NCI-H460 (cell line): ENCODE results near the gene LMNB1. TPM values are rescaled to one million over a fixed set of nuclear protein-coding genes. Genes with fewer than 3 reads are reported as not detected.
"Not testable (repeated sequence)": the region's sequence is repeated elsewhere in the genome, so short reads cannot be mapped to it uniquely, and the experiment has no call there.

Experiments used
- DNase-seq: peaks from one replicate; pipeline ENCODE4 v3.0.0-alpha.2; 2016; ENCODE audit warnings: low read depth; ENCODE audit errors: extremely low read depth
- total RNA-seq: library from RNA; depleted of rRNA; stranded (reverse); fragments of >200 nt; shearing (Covaris generic); gene quantifications from 2 replicates; pipeline ENCODE4 v1.2.3, GENCODE V29; 2014

Gene LMNB1
- total RNA-seq, 1 experiment from 2014 or later: 67.1 TPM

DNA sequence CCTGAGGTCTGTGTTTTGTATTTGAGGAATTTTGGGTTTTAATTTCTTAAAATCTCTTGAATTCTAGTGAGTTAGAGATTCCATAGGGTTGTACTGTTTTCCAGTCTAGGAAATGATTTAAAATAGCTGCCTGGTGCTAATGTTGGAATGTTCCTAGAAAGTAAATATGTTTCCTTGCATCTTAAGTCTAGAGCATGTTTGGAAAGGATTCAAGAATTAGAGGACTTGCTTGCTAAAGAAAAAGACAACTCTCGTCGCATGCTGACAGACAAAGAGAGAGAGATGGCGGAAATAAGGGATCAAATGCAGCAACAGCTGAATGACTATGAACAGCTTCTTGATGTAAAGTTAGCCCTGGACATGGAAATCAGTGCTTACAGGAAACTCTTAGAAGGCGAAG lies 41.8 kb downstream of the LMNB1 start:
- no peak for DNase-seq

DNA sequence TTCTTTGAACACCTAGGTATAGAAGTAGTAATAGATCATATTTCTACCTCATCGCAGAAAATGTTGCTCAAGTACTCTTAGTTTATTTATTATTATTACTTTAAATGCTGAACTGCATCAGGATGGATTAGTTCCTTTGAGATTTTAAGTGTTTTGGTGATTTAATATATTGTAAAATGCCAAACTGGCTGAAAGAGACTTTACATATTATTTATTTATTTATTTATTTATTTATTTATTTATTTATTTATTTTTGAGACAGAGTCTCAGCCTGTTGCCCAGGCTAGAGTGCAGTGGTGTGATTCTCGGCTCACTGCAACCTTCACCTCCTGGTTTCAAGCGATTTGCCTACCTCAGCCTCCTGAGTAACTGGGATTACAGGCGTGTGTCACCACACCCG lies 42.3 kb downstream of the LMNB1 start:
- DNase-seq: no peak

DNA sequence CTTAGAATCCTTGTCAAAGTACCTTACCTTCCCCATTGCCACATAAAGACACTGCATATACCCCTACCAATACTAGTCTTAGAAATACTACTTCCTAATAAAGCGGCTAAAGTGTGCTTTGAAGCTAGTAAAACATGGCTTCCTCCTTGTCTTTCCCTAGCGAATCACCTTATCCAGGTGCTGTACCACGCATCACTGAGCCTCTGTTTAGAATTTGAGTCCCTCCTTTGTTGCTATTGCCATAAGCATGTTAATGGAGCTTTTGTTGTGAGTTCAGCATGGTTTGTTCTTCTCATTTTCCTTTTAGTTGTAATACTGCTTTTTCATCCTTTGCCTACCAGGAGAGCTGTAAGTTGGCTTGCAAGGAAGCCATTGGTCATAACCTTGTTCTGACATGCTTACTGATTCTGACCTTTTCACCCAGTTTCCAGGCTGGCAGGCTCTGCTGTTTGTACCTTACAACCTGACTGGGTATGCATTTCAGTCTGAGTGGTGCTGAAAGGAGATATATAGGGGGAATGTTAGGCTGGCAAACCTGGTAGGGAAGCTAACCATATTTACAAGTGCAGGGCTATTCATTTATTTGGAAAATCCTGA lies 49.8 kb downstream of the LMNB1 start:
- no peak for DNase-seq

DNA sequence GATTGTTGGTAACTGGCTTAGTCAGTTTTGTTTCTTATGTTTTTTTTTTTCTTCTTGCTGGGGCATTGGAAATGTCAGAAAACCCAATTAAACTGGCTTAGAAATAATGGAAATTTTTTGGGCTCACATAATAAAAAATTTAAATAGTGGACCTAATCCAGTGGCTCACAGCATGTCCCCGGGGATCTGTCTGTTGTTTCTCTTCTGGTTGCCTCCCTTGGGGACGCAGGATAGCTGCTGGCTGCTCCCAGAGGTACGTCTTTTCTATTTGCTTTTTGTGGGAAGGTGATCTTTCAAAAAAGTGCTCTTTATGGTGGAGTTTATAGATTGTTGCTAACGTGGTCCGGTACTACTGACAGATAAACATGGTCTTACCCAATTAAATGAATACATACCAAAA lies 52.2 kb downstream of the LMNB1 start:
- DNase-seq: no peak

DNA sequence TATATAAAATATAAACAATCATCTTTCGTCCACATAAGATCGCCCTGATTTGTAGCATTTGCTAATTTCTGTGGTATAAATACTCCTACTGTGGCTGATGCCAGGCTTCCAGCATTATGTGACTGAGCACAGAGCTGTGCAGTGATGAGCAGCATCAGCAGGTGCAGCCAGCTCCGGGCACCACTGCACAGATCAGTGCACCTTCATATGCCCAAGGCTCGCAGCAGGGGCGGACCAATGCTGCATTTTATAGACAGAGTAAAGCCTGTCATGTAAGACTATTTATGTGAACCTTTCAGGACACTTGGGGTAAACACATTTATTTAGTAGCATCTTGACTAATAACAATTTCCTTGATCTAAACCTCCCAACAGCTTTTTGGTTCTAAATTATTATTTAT lies 53.1 kb downstream of the LMNB1 start:
- DNase-seq: no peak

DNA sequence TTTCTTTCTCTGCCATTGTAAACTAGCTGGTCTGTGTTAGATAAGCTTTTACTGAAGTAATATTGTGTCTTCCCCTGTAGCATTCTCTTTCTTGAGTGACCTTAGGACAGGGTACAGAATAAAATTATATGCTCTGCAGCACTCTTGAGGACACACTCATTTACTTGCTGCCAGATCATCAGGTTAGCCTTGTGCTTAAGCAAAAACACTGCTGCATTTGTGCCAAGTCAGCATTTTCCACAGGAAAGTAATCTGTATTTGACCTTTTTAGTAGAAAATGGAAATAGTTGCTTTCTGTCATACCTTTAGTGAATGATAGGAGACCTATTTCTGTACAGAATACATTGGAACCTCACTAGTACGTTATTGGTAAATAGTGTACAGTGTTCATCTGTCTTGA lies 54.2 kb downstream of the LMNB1 start:
- no peak for DNase-seq

DNA sequence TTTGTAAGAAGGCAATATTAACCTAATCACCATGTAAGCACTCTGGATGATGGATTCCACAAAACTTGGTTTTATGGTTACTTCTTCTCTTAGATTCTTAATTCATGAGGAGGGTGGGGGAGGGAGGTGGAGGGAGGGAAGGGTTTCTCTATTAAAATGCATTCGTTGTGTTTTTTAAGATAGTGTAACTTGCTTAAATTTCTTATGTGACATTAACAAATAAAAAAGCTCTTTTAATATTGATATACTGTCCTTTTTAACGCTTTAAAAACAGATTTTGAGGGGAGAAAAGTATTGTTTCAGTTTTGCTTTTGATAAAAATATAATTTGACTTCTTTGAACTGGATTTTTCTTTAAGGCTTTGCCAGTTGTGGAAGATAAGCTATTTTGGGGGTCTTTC lies 59.8 kb downstream of the LMNB1 start:
- DNase-seq: no peak

DNA sequence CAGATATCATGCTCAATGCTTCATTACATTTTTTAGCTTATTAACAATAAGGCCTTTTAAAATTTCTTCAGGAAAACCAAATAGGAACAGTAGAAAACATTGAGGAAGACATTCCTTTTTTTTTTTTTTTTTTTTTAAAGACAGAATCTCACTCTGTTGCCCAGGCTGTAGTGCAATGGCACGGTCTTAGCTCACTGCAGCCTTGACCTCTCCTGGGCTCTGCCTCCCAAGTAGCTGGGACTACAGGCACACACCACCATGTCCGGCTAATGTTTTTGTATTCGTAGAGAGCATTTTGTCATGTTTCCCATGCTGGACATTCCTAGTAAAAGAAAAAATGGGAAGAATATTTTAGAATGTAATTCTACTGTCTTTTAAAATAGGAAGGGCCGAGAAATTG lies 60.3 kb downstream of the LMNB1 start:
- no peak for DNase-seq

DNA sequence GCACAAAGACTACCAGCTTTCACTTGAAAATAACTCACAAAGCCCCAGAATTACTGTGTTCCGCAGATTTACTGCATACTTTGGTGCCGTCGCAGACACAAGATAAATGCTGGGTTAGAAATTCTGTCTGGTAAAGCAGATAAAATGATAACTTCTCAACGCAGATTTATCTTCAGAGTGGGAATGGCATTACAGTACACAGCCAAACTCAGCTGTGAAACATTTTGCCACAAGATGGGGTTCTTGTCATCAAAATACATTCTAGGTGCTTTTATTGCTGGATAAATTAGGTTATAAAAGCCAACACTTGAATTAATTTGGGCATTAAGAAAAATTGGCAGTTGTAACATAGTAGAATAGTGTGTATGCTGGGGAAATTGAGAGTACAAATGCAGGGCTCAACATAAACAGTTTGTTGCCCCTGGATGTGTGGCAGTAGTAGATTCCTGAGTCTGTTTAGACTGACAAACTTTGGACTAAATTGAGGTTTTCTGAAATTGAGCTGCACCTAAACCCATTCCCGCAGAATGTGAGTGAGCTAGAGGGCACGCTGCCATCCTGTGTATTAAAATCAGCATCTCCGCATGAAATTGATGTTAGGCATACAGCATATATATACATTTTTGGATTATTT lies 61.1 kb downstream of the LMNB1 start:
- no peak for DNase-seq

DNA sequence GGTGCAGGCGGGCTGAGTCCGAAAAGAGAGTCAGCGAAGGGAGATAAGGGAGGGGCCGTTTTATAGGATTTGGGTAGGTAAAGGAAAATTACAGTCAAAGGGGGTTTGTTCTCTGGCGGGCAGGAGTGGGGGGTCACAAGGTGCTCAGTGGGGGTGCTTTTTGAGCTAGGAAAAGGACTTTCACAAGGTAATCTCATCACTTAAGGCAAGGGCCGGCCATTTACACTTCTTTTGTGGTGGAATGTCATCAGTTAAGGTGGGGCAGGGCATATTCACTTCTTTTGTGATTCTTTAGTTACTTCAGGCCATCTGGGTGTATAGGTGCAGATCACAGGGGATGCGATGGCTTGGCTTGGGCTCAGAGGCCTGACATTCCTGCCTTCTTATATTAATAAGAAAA lies 62.5 kb downstream of the LMNB1 start:
- DNase-seq: not testable (repeated sequence)

DNA sequence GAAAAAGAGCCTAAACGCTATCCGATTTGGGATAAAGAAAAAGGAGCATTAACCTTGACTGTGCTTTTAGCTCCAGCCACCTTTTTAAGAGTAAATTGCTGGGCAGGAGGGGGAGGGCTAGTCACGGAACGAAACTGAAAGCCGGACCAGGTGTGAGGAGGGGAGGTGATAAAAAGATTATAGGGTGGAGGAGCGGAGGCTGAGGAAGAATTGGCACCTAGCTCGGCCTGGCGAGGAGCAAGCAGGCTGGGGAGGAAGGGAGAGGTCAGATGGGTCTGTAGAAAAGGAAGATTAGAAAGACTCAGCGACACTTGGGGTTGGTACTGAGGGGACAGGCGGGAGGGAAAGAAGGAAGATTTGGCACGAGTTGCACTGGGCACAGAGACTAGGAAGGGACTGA lies 66.4 kb downstream of the LMNB1 start:
- DNase-seq: not testable (repeated sequence)

DNA sequence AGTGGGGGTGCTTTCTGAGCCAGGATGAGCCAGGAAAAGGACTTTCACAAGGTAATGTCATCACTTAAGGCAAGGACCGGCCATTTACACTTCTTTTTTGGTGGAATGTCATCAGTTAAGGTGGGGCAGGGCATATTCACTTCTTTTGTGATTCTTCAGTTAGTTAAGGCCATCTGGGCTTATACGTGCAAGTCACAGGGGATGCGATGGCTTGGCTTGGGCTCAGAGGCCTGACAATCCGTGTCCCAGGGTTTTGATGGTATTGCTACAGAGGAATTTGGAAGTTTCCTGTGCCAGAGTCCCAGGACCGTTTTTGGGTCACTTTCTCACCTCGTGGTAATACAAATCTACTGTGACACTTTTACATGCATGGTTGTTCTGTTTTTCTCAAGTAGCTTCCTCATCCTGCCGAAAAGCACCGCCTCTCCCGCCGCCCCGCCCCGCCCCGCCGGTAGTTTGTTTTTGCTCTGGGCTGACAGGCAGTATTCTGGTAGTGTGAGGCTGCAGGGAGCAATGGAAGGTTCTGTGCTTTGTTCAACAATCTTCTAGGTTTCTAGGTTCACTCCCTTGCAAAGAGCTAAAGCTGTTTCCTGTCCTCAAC lies 68.6 kb downstream of the LMNB1 start:
- DNase-seq: not testable (repeated sequence)

DNA sequence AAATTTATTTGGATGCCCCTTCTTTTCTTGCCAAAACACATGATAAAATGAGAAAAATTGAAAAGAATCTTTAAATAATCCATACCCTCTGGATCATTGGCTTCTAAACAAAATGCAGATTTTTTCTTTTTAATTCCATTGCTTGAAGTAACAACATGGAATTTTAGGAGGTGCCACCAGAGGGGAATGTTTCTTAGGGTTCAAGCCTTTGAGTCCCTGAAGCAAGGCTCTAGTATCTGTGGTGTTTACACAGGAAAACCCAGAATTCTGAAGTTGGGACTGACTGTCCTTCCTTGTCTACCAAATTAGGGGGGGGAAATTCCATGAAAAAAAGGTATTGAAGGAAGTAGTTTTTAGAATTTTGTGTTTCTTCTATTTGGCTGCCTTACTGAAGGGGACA lies 69.4 kb downstream of the LMNB1 start:
- DNase-seq: no peak

DNA sequence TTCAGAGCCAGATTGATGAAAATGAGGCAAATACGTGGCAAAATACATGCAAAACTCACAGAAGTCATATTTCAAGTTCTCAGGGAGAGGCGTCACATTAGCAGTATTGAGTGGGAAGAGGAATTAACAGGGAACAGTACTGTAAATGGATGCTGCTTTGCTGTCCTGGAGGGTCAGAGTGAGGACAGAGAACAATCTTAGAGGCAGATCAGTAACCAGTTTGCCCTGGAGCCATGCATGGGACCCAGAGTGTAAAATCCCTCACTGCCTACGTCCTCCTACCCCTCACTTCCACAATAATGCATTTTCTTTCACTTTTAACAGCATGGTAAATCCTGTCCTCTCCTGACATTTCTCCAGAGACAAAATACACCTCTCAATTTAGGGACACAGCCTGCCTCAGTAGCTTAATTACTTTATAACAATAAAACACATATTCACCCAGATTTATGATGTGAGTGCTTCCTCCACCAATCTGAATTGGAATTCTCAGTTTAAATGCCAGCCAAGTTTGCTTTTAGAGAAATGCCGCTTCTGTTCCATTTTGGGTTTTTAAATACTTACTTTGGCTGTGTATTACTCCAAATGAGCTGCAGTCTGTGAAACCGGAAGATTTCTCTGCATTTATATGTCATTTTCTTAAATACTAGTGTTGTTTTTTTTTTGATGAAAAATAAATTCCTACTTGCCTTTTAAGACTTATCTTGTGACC lies 70.0 kb downstream of the LMNB1 start:
- no peak for DNase-seq

DNA sequence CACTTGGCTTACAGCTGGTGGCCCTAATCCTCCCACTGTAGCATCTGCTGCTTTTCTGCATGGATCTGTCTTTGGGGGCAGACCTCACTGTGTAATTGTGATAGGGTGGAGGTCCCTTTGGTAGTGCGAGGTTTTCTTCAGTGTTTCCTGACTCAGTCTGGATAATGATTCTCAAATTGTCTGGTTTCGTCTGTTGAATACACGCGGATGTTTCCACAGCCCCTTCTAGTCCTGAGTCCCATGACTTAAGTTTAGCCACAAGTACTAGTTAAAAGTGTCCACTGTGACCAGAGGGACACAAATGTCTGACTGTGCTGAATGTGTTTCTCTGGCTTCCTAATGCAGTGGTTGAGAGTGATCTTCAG lies 70.5 kb downstream of the LMNB1 start:
- DNase-seq: no peak

DNA sequence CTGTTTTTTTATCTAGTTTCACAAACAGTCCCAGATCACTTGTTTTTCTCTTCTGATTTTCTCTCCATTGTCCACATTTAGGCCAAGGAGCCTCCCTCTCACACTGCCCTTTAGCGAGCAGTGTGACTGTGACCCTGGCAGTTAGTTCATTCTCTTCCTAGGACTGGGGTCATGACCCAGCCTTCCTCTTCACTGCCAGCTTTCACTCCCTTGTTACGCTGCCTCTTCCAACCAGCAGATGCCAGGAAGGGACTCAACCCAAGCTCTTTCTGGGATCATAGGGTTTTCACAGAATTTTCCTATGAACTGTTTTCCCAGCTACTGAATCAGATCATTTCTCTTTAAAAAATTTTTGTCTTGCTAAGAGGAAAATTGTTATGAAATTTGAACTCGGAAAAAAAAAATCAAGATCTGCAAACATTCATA lies 70.9 kb downstream of the LMNB1 start:
- DNase-seq: no peak

DNA sequence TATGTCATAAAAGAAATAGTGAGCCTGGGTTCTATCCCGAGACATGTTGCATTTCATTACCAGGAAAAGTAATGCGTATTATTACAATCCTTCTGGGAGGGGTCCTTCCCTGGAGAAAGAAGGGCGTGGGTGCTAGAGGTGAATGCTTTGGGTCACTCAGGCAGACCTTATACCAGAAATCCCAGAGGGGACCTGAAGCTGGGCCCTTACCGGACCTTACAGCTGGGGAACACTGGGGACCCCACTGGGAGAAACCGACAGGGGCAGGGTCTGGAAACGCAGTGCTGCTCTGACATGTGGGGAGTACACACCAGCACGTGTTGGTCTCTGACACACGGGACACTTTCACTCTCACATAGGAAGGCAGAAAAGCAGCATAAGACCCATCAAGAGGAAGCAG lies 71.3 kb downstream of the LMNB1 start:
- no peak for DNase-seq

DNA sequence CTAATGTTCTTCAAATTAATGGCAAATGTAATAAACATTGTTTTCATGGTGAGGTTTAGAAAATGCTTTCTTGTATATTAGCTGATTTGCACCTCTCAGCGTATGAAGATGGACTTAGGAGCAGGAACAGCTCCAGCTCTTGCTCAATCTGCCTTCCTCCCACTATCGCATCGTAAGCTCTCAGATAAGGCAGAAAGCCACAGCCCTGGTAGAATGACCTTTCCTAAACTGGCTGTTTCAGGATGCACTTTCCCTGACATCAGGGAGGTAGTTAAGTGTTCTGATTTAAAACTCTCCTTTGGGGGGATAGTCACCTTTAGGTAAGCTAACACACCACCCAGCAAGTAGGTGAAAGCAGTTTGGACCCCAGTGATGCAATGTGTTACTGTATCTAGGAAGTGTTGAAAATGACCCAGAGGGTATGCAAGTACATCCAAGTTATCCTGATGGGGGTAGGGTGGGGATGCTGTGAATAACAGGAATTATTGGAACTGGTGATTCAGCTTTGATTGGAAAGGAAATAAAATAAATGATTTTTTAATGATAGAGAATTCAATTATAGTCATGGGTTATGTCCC lies 72.3 kb downstream of the LMNB1 start:
- DNase-seq: no peak

DNA sequence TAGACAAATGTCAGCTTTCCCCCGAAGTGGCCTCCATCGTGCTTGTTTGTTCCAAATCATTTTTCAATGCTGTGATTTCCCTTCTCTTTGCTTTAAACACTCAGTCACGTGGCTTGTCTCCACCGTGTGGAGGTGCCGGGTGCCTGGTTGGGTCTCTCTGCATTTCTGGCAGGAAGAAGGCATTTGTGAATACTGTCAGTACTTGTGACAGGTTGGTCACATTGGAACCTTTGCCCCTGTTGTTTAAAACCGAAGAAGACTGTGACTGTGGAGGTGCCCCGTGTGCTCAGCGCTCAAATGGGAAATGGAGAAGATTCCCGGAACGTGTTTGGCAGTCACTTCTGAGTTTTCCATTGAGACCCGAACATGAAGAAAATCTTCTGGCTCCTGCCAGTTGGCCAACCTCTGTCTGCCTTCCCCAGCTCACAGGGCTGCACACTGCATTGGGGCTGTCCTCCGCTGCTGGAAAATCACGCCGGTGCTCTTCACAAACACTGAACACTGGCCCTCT lies 74.6 kb downstream of the LMNB1 start:
- DNase-seq: no peak

DNA sequence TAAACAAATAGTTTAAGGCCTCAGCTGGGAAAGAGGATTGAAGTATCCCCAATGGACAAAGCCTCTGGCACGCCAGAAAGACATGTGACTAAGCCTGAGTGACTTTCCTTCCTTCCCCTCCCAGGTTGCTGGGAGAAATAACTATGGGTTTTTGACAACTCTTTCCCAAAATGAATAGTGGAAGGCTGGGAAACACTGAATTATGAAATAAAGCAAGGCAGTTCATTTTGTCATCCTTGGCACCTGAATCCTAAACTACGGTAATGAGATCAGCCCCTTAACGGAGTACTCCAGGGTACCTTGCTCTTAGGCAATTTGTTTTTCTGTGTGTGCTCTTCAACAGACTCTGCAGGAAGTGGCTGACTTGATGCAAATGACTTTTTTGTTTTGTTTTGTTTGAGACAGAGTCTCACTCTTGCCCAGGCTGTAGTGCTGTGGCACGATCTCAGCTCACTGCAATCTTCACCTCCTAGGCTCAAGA lies 75.2 kb downstream of the LMNB1 start:
- DNase-seq: no peak

DNA sequence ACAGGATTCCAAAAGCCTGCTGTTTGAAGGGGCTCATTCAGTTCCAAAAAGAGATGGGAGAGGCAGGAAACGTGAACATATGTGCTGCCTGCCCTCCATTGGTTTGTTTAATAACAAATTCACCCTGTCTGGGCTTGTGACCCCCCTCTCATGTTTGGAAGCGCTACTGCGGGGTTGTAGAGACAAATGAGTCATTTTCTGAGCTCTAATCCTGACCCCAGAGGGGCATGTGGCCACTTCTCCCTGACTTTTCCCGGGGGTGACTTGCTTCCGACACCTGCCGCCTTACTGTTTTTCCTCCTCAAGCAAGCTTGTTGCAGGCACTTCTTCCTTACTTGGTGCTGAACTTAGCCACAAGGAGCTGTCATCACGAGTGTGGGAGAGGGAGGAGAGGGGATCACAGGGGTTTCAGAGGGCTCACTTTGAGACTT lies 75.9 kb downstream of the LMNB1 start:
- no peak for DNase-seq
